Activated CD8-positive, alpha-beta memory T cell treated with anti-CD3 and anti-CD28 coated beads for 1 hour (primary cell): ENCODE measurements around the gene TCF12.

Experiments used
- DNase-seq, 2 donors: peaks; one replicate each; pipeline ENCODE4 v3.0.0-alpha.2; 2020; ENCODE audit warnings: low read depth in 1 of 2; ENCODE audit errors: extremely low read depth in 1 of 2

The TCF12 gene

GRCh38 chr15:57203906-57204305 lies 285.5 kb downstream of the TCF12 start:
- DNase-seq = no peak

GRCh38 chr15:57205027-57205855 lies 286.8 kb downstream of the TCF12 start:
- DNase-seq = no peak

- no peak for DNase-seq
These were observed 287.6 kb downstream of the TCF12 start for GRCh38 chr15:57205996-57206395.

GRCh38 chr15:57213862-57214261 lies 295.4 kb downstream of the TCF12 start:
- no peak for DNase-seq

GRCh38 chr15:57215326-57215725 lies 296.9 kb downstream of the TCF12 start:
- no peak for DNase-seq

- DNase-seq = no peak
These were observed 297.4 kb downstream of the TCF12 start for GRCh38 chr15:57215881-57216280.

GRCh38 chr15:57216288-57216687 lies 297.8 kb downstream of the TCF12 start:
- DNase-seq = no peak

- no peak for DNase-seq
These were observed 299.5 kb downstream of the TCF12 start for GRCh38 chr15:57217778-57218598.

- DNase-seq = no peak
These were observed 300.6 kb downstream of the TCF12 start for GRCh38 chr15:57218826-57219576.

- no peak for DNase-seq
These were observed 301.8 kb downstream of the TCF12 start for GRCh38 chr15:57220205-57220604.

GRCh38 chr15:57221134-57221533 lies 302.7 kb downstream of the TCF12 start:
- DNase-seq = no peak

GRCh38 chr15:57223345-57223744 lies 304.9 kb downstream of the TCF12 start:
- no peak for DNase-seq

- no peak for DNase-seq
These were observed 305.4 kb downstream of the TCF12 start for GRCh38 chr15:57223887-57224286.

- no peak for DNase-seq
These were observed 306.2 kb downstream of the TCF12 start for GRCh38 chr15:57224664-57225063.

- no peak for DNase-seq
These were observed 308.7 kb downstream of the TCF12 start for GRCh38 chr15:57227166-57227565.

GRCh38 chr15:57227899-57228298 lies 309.5 kb downstream of the TCF12 start:
- no peak for DNase-seq

- DNase-seq = no peak
These were observed 310.0 kb downstream of the TCF12 start for GRCh38 chr15:57228395-57228794.

GRCh38 chr15:57229051-57229450 lies 310.6 kb downstream of the TCF12 start:
- DNase-seq = no peak

GRCh38 chr15:57231559-57231958 lies 313.1 kb downstream of the TCF12 start:
- no peak for DNase-seq

GRCh38 chr15:57234156-57234555 lies 315.7 kb downstream of the TCF12 start:
- DNase-seq = no peak

GRCh38 chr15:57235186-57235585 lies 316.7 kb downstream of the TCF12 start:
- DNase-seq = no peak
